Thyroid gland (tissue), 4 donors: ENCODE data around the gene F2R.

ENCODE experiments used
- POLR2A ChIP-seq, 2 donors: fragments of 450-650 bp; IDR thresholded peaks; one replicate each; pipeline ENCODE4 v1.6.1; 2017; ENCODE audit warnings: antibody characterized with exemption in 2 of 2, mild to moderate bottlenecking in 2 of 2, moderate library complexity in 1 of 2
- TF ChIP-seq, protein P1 (sequence below), 6 experiments: fragments of 200-600 bp in 3 of 6; fragments of 450-650 bp in 3 of 6; sonication (generic) in 3 of 6; IDR thresholded peaks; one replicate each; pipeline ENCODE4 v1.5.1; 2016 to 2019; ENCODE audit warnings: antibody characterized with exemption in 6 of 6, mild to moderate bottlenecking in 2 of 6, inconsistent platforms in 1 of 6, moderate library complexity in 1 of 6

DNA sequence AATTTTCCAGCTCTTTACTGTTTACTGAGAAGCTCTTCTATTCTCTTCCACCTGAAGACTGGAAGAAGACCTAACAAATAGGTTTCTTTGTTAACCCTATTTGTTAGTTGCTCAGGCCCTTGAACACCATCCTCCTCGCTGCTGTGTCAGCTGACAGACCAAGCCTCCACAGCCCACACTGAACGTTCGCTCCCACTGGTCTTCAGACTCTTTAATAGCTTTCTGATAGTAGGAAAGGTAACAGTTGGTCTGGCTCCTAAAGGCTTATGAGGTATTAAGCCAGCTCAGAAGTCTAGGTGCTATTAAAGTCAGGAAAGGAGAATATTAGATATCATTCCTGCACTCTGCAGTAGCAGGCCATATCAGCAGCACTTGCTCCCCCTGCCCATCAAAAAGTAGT lies 23.3 kb upstream of the F2R start:
- TF ChIP-seq, protein P1, sequence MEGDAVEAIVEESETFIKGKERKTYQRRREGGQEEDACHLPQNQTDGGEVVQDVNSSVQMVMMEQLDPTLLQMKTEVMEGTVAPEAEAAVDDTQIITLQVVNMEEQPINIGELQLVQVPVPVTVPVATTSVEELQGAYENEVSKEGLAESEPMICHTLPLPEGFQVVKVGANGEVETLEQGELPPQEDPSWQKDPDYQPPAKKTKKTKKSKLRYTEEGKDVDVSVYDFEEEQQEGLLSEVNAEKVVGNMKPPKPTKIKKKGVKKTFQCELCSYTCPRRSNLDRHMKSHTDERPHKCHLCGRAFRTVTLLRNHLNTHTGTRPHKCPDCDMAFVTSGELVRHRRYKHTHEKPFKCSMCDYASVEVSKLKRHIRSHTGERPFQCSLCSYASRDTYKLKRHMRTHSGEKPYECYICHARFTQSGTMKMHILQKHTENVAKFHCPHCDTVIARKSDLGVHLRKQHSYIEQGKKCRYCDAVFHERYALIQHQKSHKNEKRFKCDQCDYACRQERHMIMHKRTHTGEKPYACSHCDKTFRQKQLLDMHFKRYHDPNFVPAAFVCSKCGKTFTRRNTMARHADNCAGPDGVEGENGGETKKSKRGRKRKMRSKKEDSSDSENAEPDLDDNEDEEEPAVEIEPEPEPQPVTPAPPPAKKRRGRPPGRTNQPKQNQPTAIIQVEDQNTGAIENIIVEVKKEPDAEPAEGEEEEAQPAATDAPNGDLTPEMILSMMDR (IDR thresholded peaks at IDR 0.05), result no peak
- TF ChIP-seq POLR2A (IDR thresholded peaks at IDR 0.05), result no peak
